Testis (tissue), 2 donors: ENCODE measurements around the gene USP36.

Source experiments
- CTCF ChIP-seq, 3 experiments: fragments of 450-650 bp in 2 of 3; fragments of 200-600 bp in 1 of 3; sonication (generic) in 1 of 3; IDR thresholded peaks; one replicate each; pipeline ENCODE4 v1.5.1; 2016 to 2019; ENCODE audit warnings: antibody characterized with exemption in 3 of 3, mild to moderate bottlenecking in 2 of 3, moderate library complexity in 1 of 3
- POLR2A ChIP-seq: fragments of 450-650 bp; IDR thresholded peaks from one replicate; pipeline ENCODE4 v1.6.1; 2017; ENCODE audit warnings: antibody characterized with exemption, mild to moderate bottlenecking, moderate library complexity

GRCh38 chr17:78889531-78889930, 48.9 kb upstream of the USP36 start:
- TF ChIP-seq CTCF (IDR thresholded peaks at IDR 0.05) (no peak), POLR2A (no peak)
